Measurements from ENCODE around the gene SKA1.

- no peak for TF ChIP-seq POLR2A (IDR thresholded peaks at IDR 0.05)
- no peak for TF ChIP-seq CTCF (IDR thresholded peaks at IDR 0.05)
Observed at GRCh38 chr18:50331691-50332090, 43.2 kb upstream of the SKA1 start.

All from testis (tissue), 2 donors.